IPS DF 6.9 (cell line): ENCODE data around the gene SLC13A1.
"Not testable (repeated sequence)": the region's sequence is repeated elsewhere in the genome, so short reads cannot be mapped to it uniquely, and the experiment has no call there.

Source experiments
- DNase-seq: peaks from one replicate; pipeline ENCODE4 v3.0.0-alpha.2; 2013; ENCODE audit warnings: low read depth, low spot score
- H3K27ac ChIP-seq: one replicate; pipeline ENCODE4 v1.5.1; 2013; ENCODE audit warnings: low read length, control low read depth
- H3K27me3 ChIP-seq: 2 replicates; pipeline ENCODE4 v1.6.1; 2013; ENCODE audit warnings: mild to moderate bottlenecking, low read length; ENCODE audit not compliant: control insufficient read depth, insufficient read depth
- H3K36me3 ChIP-seq: 2 replicates; pipeline ENCODE4 v1.6.1; 2013; ENCODE audit warnings: low read length; ENCODE audit not compliant: control insufficient read depth, insufficient read depth
- H3K4me1 ChIP-seq: 2 replicates; pipeline ENCODE4 v1.6.1; 2013; ENCODE audit warnings: low read length; ENCODE audit not compliant: control insufficient read depth, insufficient read depth
- H3K4me3 ChIP-seq: 2 replicates; pipeline ENCODE4 v1.5.1; 2013; ENCODE audit warnings: mild to moderate bottlenecking, low read length
- H3K9me3 ChIP-seq: 2 replicates; pipeline ENCODE4 v1.6.1; 2013; ENCODE audit warnings: low read length, inconsistent platforms; ENCODE audit not compliant: control insufficient read depth, insufficient read depth
- WGBS: extraction: QIAGEN DNeasy Blood & Tissue Kit; methylation state at CpG from one replicate; pipeline ENCODE4 v1.1.7; 2013; ENCODE audit warnings: mixed read lengths, missing lambda C conversion rate; ENCODE audit not compliant: insufficient read length, insufficient coverage; 5-methylcytosine and 5-hydroxymethylcytosine counted together

SLC13A1 gene

DNA sequence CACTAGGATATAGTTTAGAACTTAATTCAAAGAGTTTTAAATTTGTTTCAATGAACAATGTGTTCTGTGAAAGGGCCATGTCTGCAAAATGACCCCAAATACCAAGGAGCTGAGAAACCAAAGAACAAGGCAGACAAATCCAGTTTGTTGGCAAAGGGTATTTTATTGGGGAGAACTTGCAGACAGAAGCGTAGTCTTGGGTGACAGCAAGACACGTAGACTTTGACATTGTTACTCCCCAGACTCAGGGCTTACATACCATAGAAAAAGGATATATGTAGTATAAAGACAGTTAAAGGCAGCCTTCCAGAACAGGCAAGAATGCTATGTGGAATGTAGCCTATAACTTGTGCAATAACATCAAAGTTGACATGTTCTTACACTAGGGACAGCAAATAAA is 109.3 kb downstream of the SLC13A1 start:
- H3K4me3 ChIP-seq, result no peak overlapping the region
- H3K36me3 ChIP-seq, result no peaks in the 10 kb centered on the region
- H3K27me3 ChIP-seq, result no peaks in the 10 kb centered on the region
- H3K4me1 ChIP-seq, result no peaks in the 10 kb centered on the region
- no CpG with 5 or more reads among the region's 2 CpGs for WGBS
- H3K9me3 ChIP-seq, result no peaks in the 10 kb centered on the region
- DNase-seq, result no peak
- no peak overlapping the region for H3K27ac ChIP-seq

DNA sequence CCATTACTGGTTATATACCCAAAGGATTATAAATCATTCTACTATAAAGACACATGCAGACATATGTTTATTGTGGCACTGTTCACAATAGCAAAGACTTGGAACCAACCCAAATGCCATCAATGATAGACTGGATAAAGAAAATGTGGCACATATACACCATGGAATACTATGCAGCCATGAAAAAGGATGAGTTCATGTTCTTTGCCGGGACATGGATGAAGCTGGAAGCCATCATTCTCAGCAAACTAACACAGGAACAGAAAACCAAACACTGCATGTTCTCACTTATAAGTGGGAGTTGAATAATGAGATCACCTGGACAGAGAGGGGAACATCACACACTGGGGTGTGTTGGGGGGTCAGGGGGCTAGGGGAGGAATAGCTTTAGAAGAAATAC is 112.9 kb downstream of the SLC13A1 start:
- not testable (repeated sequence) for H3K27me3 ChIP-seq, H3K36me3 ChIP-seq, H3K4me1 ChIP-seq, H3K27ac ChIP-seq, DNase-seq, H3K4me3 ChIP-seq, H3K9me3 ChIP-seq
- no CpG with 5 or more reads among the region's 1 CpG for WGBS

DNA sequence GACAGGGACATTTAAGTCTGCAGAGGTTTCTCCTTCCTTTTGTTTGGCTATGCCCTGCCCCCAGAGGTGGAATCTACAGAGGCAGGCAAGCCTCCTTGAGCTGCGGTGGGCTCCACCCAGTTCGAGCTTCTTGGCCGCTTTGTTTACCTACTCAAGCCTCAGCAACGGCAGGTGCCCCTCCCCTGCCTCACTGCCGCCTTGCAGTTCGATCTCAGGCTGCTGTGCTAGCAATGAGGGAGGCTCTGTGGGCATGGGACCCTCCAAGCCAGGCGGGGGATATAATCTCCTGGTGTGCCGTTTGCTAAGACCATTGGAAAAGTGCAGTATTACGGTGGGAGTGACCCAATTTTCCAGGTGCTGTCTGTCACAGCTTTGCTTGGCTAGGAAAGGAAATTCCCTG is 114.9 kb downstream of the SLC13A1 start:
- H3K4me1 ChIP-seq, H3K4me3 ChIP-seq, H3K9me3 ChIP-seq, H3K27ac ChIP-seq, H3K27me3 ChIP-seq, DNase-seq, H3K36me3 ChIP-seq: not testable (repeated sequence)
- no CpG with 5 or more reads among the region's 9 CpGs for WGBS

DNA sequence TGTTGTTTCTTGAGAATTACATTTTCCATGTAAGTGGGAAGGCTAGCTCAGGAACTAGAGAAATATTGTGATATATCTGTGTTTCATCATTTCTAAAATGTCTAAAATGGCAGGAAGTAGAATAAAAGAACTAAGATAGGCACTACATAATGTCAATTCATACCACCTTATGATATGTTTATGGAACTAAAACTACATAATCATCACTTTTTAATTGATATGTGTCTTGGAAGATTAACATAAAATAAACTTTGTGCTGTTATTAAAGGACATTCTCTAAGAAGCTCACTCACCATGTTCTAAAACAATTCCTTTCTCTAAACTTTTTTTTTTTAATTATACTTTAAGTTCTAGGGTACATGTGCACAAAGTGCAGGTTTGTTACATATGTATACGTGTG is 120.7 kb downstream of the SLC13A1 start:
- Histone ChIP-seq H3K9me3 (no peaks in the 10 kb centered on the region), H3K36me3 (no peaks in the 10 kb centered on the region), H3K27me3 (no peaks in the 10 kb centered on the region), H3K4me3 (no peak overlapping the region), H3K27ac (no peak overlapping the region), H3K4me1 (no peaks in the 10 kb centered on the region)
- no peak for DNase-seq
- no CpG with 5 or more reads among the region's 1 CpG for WGBS

DNA sequence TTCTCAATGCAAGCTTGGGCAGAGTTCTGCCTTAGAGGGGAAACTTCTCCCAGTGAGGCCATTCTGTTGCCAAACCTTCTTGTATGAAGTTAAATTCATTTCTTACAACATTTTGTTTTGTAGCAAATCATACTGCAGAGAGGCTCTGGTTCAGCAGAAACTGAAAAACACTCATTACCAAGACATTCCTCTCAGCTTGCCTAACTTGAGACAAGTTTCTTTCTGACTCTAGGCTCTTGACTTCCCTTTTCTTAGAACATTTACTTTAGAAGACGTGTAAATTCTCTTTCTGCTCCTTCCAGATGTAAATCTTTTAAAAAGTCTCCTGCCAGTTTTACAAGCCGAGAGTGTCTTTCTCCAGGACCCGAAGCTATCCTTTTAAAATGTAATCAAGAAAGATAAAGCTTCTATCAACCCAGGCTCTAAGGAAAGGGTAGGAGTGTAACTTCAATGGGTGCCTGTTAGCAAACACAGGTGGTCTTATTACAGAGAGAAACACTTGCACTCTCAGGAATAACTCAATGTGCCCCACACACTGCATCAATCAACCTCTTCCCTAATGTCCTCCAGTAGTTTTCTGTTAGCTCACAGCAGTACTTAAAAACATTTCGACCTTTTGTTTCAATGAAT is 123.8 kb downstream of the SLC13A1 start:
- H3K27ac ChIP-seq, result no peak overlapping the region
- H3K27me3 ChIP-seq, result no peaks in the 10 kb centered on the region
- no CpG with 5 or more reads among the region's 4 CpGs for WGBS
- H3K36me3 ChIP-seq, result no peaks in the 10 kb centered on the region
- H3K9me3 ChIP-seq, result no peaks in the 10 kb centered on the region
- H3K4me1 ChIP-seq, result no peaks in the 10 kb centered on the region
- H3K4me3 ChIP-seq, result no peak overlapping the region
- no peak for DNase-seq

DNA sequence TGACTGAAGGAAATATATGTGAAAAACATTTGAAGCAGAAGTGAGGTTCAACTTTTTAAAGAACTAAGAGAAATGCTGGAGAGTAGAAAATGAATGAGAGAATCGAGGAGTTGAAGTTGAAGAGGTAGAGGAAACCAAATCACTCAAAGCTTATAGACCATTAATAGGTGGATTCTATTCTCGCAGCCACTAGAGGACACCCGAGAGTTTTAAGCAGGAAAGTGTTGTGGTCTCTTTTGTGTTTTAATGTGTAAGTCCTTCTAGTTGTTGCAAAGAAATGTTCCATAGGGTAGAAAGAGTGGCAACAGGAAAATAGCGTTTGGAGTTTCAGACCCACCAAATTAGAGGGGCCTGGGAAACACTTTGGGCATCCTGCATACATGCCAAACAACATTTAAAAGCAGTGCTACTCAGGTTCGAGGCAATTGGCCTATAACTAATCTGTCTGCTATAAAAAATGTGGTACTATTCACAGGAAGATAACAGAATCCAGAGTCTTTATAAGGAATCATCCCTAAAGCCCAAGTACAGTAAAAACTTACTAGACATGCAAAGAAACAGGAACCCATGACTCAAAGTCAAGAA is 129.0 kb downstream of the SLC13A1 start:
- Histone ChIP-seq H3K4me1 (no peaks in the 10 kb centered on the region), H3K27me3 (no peaks in the 10 kb centered on the region), H3K36me3 (no peaks in the 10 kb centered on the region), H3K27ac (no peak overlapping the region), H3K9me3 (no peaks in the 10 kb centered on the region), H3K4me3 (no peak overlapping the region)
- DNase-seq, result no peak
- WGBS, result 100% methylated on average over 1 of the region's 5 CpGs

DNA sequence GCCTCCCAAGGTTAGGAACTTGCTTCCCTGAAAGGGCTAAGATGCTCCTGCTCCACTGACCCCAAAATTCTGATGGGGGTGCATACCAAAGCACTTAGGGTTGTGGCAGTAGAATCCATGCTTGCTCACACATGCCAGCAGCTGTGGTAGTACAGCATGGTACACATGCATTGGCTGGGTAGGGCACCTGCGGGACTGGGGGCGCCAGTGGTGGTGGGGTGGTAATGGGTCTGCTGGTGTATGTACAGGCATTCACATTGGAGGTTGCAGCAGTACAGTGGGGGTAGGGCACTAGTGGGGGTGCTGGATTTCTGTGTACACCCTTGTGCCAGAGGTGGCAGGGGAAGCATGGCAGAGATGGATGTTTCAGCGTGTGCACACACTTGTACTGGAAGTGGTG is 132.0 kb downstream of the SLC13A1 start:
- H3K9me3 ChIP-seq, result no peaks in the 10 kb centered on the region
- H3K27me3 ChIP-seq, result no peaks in the 10 kb centered on the region
- H3K4me3 ChIP-seq, result no peak overlapping the region
- H3K4me1 ChIP-seq, result no peaks in the 10 kb centered on the region
- DNase-seq, result no peak
- WGBS, result no CpG with 5 or more reads among the region's 3 CpGs
- H3K36me3 ChIP-seq, result no peaks in the 10 kb centered on the region
- no peak overlapping the region for H3K27ac ChIP-seq
